T-helper 1 cell (primary cell): ENCODE results near the gene TFDP1.
"Not testable (repeated sequence)": the region's sequence is repeated elsewhere in the genome, so short reads cannot be mapped to it uniquely, and the experiment has no call there.

Source experiments
- DNase-seq, 5 donors: peaks; one replicate each; pipeline ENCODE4 v3.0.0-alpha.2; 2012 to 2020

Gene TFDP1

GRCh38 chr13:113621046-113621445 lies 36.5 kb downstream of the TFDP1 start:
- no peak for DNase-seq

GRCh38 chr13:113621498-113621897 lies 36.9 kb downstream of the TFDP1 start:
- DNase-seq, result not testable (repeated sequence)

GRCh38 chr13:113621986-113622550 lies 37.5 kb downstream of the TFDP1 start:
- DNase-seq, result not testable (repeated sequence)

- DNase-seq, result no peak
Observed at GRCh38 chr13:113622791-113623490, 38.4 kb downstream of the TFDP1 start.

GRCh38 chr13:113623491-113624234 lies 39.1 kb downstream of the TFDP1 start:
- no peak for DNase-seq

- DNase-seq, result no peak
Observed at GRCh38 chr13:113624235-113624587, 39.7 kb downstream of the TFDP1 start.

GRCh38 chr13:113624640-113625304 lies 40.2 kb downstream of the TFDP1 start:
- not testable (repeated sequence) for DNase-seq

GRCh38 chr13:113625965-113626721 lies 41.6 kb downstream of the TFDP1 start:
- no peak for DNase-seq

GRCh38 chr13:113627136-113627535 lies 42.6 kb downstream of the TFDP1 start:
- no peak for DNase-seq

- no peak for DNase-seq
Observed at GRCh38 chr13:113628291-113629270, 44.0 kb downstream of the TFDP1 start.

GRCh38 chr13:113629866-113630265 lies 45.3 kb downstream of the TFDP1 start:
- DNase-seq, result no peak

- DNase-seq, result no peak
Observed at GRCh38 chr13:113630296-113630695, 45.7 kb downstream of the TFDP1 start.

- no peak for DNase-seq
Observed at GRCh38 chr13:113630804-113631203, 46.3 kb downstream of the TFDP1 start.

- DNase-seq, result no peak
Observed at GRCh38 chr13:113631341-113632095, 47.0 kb downstream of the TFDP1 start.

- DNase-seq, result no peak
Observed at GRCh38 chr13:113632706-113633484, 48.3 kb downstream of the TFDP1 start.

- DNase-seq, result no peak
Observed at GRCh38 chr13:113633485-113633873, 48.9 kb downstream of the TFDP1 start.

- no peak for DNase-seq
Observed at GRCh38 chr13:113634279-113635047, 49.9 kb downstream of the TFDP1 start.

- DNase-seq, result no peak
Observed at GRCh38 chr13:113635048-113635420, 50.5 kb downstream of the TFDP1 start.

GRCh38 chr13:113635709-113636108 lies 51.2 kb downstream of the TFDP1 start:
- DNase-seq, result no peak
